ENCODE results near the gene SLC25A46.
"Not testable (repeated sequence)": the region's sequence is repeated elsewhere in the genome, so short reads cannot be mapped to it uniquely, and the experiment has no call there.

SLC25A46 gene

DNA sequence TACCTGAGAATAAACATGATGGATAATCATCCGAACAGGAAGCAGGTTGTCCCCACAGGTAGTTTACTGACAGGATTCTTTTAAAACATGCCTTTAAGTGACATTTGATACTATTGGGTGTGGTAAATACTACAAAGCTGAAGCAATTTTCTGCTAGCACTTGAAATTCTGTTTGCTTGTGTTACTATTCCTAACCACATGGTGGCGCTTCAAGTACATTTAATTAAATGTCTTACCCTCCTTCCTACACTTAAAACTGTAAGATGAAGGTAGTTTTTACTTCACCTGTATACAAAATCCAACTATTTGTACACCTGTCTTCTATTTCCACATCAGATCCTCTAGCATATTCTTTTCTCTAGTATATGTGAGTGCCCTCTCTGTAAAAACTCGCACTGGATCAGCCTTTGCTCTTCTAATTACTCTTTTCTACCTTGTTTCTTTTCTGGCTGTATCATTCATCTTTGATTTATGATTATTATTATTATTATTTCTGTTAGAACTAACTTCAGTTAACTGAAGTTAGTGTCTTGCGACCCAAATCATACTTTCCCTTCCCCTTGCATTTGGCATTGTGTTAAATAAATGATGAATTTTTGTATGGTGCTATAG is 18.4 kb downstream of the SLC25A46 start:
- peak; percentile 62 for DNase-seq

DNA sequence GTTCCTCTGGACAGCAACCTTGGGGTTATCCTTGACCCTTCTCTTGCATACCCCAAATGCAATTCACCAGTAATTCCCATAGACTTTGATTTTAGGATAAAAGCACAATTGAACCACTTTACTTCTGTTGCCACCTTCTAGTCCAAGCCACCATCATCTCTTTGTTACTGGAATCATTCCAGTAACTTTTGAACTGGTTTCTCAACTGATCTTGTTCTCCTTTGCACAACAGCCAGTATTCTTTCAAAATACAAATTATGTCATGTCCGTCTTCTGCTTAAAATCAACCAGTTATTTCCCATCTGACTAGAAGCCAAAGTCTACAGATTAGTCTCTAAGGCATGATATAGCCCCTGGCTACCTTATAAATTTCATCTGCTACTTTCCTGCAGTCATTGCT is 21.4 kb downstream of the SLC25A46 start:
- no peak for DNase-seq

DNA sequence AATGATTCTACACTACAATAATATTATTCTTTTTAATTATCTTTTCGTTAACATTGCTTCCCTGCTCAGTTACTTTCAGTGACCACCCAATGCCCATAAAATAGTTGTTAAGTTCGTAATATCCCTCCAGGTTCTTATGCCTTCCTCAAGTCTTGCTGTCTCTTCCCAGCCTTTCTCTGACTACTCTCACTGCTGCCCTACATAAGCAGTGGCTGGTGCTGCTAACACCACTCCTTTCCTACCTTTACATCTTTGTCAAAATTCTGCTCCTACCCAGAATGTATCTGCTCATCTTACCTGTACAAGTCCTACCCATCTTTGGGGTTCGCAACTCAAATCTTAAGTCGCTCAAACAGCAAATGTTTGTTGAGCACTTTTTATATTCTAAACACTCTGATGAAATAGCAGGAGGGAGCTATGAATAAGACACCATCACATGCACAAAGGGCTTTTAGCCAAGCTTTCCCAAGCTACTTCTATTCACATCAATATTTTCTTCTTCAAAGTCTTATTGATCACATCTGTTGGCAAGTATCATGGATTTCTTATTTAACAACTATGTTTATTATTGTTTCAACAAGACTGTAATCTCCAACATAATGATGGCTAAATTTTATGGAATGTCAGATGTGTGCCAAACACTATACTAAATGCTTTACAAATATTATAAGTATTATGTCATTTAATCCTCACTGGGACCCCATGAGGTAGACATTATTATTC is 29.5 kb downstream of the SLC25A46 start:
- no peak for DNase-seq

DNA sequence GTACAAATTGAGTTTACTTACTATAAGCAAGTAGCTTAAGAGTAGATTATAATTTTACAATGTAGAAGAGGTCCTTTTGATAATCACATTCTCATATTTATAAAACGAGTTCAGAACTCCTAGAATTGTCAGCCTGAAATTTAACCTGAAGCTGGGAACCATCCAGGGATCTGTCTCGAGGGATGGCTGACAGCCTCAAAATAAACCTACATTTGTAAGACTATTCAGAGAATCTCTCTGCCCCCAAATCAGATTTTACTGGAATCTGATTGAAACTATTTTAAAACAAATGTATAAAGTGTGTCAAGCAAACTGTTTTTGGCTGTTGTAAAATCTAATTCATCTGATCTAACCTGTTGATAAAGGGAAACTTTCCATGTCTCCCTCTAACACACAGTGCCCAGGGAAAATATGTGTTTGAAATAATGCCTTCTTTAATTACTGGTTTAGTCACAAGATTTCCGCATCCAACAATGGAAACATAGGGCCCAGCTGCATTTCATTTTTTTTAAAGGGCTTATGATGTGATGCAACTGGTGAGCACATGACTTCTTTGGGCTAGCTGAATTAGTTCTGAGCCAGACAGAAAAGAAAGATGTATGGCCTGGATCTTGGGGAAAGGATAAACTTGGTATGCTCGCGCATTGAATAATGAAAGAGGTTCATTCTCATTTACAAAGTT is 30.3 kb downstream of the SLC25A46 start:
- no peak for DNase-seq

DNA sequence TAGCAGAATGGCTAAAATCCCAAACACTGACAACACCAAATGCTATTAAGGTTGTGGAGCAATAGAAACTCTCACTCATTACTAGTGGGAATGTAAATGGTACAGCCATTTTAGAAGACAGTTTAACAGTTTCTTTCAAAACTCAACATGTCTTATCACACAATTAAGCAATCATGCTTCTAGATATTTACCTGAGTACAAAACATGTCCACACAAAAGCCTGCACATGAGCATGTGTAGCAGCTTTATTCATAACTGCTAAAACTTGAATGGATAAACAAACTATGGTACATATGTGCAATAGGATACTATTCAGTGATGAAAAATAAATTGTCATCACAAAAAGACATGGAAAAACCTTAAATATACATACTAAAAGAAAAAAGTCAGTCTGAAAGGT is 31.5 kb downstream of the SLC25A46 start:
- DNase-seq = no peak

DNA sequence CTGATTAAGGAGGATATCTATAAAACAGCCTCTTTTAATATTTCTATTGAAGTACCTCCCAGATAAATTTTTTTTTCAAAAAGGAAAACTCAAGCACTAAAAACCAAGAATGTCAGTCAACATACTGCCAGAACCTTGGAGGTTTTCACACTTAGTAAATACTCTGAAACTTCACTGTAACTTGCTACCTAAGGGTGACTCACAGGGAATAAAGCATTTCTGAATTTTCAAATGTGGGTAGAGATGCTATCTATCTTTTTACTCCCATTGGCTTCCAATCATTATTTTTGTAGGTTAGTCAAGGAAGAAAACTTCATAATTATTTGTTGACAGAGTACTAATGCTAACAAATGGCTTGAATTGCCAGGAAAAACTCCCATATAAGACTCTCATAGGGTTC is 46.1 kb downstream of the SLC25A46 start:
- no peak for DNase-seq

DNA sequence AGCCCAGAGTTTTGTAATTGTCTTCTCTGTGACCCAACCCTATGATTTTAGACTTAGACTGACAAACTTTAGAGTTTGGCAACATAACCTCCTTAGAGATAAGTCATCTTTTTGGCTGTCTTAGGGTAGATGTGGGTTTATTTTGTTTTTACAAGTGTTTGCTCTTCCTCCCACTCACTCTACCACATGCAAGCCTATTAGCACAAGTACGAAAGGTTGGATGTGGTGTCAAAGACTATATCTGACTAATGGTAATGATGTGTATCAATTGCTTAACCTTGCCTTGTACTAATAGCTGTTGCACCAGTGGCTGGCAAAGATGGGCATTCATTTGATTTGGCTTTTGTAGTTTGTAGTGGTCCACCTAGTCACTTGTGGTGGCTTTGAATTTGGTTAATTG is 46.5 kb downstream of the SLC25A46 start:
- DNase-seq = no peak

DNA sequence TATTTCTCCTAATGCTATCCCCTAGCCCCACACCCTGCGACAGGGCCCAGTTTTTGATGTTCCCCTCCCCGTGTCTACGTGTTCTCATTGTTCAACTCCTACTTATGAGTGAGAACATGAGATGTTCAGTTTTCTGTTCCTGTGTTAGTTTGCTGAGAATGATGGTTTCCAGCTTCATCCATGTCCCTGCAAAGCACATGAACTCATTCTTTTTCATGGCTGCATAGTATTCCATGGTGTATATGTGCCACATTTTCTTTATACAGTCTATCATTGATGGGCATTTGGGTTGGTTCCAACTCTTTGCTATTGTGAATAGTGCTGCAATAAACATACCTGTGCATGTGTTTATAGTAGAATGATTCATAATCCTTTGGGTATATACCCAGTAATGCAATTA is 49.2 kb downstream of the SLC25A46 start:
- DNase-seq = not testable (repeated sequence)

DNA sequence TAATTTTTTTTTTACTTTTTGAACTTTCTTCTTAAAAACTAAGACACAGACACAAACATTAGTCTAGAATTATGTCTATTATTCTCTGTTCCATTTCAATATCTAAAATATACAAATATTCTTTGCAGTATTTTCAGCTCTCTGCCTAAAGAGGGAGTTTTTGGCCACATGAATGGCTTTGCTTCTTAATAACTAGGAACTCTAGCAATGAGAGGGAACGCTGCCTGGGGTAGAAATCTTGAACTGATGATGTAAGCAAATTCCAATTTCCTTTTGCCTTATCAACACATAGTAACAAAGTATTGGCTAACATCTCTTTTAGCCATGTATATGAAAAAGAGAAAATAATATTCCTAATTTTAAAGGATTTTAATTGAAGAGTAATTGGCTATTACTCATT is 51.9 kb downstream of the SLC25A46 start:
- DNase-seq = no peak

DNA sequence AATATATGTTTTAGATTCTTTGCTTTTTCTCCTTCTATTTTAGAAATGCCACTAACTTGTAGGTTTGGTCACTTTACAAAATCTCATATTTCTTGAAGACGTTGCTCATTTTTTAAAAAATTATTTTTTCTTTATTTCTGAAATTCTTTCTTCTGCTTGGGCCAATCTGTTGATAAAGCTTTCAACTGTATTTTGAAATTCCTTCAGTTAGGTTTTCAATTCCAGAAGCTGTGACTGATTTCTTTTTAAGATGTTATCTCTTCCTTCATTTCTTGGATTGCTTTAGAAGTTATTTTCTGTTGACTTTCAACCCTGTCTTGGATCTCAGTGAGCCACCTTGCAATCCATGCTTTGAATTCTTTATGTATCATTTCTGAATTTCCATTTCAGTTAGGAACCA is 64.2 kb downstream of the SLC25A46 start:
- DNase-seq = no peak

DNA sequence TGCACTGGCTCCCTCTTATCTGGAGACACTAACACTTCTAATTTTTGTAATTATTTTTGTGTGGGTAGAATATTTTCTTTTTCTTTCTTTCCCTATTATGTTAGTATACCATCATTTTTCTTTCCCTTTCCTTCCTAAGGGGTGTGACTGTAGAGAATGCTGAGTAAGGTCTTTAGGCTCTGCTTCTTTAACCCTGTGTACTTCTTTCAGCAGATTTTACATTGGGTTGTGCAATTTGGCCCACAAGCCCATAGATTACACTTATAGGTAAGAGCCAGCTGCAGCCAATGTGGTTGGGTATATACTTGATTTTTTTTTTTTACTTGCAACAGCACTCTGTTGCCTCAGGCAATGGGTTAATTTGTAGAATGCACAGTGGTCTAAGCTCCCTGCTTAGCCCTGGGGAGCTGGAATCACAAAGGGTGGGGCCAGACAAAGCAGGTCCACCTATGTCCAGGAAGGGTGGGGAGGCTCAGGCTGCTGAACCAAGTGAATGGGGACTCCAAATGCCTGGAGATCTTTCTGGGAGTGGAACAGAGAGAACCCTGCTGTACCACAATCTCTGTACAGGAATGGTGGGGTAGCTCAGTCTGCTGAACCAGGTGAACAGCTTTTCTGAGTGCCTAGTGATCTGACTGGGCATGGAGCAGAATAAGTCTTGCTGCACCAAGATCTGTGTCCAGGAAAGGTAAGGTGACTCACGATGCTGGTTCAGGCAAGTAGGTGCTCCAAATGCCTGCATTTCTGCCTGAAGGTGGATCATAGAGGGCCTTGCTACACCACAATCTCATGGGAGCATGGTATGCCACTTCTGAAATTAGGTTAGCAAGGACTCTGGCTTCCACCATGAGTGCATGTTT is 64.9 kb downstream of the SLC25A46 start:
- DNase-seq = no peak

DNA sequence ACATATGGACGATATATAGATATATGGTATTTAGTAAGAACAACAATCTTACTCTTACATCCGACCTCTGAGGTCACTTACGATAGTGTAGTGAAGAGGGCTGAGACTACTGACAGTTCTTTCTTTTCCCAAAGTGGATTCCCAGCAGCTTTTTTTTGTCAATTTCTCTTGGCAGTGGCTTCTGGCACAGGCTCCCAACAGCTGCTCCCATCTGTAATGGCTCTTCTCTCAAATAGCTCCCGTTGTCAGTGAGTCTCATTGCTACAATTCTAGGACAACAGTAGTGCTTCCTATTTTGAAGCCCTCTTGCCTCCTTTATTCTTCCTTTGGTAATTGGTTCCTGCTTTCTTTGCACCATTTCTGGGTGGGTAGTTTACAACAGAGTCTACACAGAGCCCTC is 68.4 kb downstream of the SLC25A46 start:
- no peak for DNase-seq

DNA sequence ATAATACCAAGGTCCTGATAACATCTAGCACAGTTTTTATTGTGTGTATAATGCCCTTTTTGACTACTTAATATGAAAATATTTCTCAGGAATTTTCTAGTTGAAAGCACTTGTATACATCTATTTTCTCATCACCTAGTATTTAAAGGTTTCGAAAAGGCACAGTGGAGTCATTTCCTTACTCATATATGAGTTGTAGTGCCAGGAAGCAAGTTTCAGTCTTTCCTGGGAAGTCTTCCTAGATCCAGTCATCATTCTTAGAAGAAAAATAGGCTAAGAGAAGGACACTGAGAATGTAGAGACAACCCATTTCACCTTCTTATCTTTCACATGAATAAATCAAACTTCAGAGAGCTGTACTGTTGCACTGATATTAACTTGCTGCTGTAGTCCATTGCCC is 70.2 kb downstream of the SLC25A46 start:
- DNase-seq = no peak

Measured in RPMI8226 (cell line).